DMS 273 (cell line): ENCODE measurements around the gene MPC1.
"Not testable (repeated sequence)": the region's sequence is repeated elsewhere in the genome, so short reads cannot be mapped to it uniquely, and the experiment has no call there.

Source experiments
- DNase-seq: peaks from one replicate; lab custom pipeline; 2025; ENCODE audit not compliant: unreplicated experiment; lab: John Stamatoyannopoulos, UW

MPC1 gene

GRCh38 chr6:166408936-166409755 is 26.4 kb upstream of the MPC1 start:
- no peak for DNase-seq

- DNase-seq = no peak
These were observed 23.5 kb upstream of the MPC1 start for GRCh38 chr6:166406197-166406596.

GRCh38 chr6:166405386-166405785 is 22.6 kb upstream of the MPC1 start:
- no peak for DNase-seq

- DNase-seq = peak; percentile 65
These were observed 20.0 kb upstream of the MPC1 start for GRCh38 chr6:166402582-166403277.

- DNase-seq = peak; percentile 79
These were observed 18.0 kb upstream of the MPC1 start for GRCh38 chr6:166400649-166401250.

GRCh38 chr6:166400181-166400580 is 17.4 kb upstream of the MPC1 start:
- DNase-seq = no peak

- DNase-seq = no peak
These were observed 15.6 kb upstream of the MPC1 start for GRCh38 chr6:166398348-166398747.

- no peak for DNase-seq
These were observed 15.1 kb upstream of the MPC1 start for GRCh38 chr6:166397849-166398248.

GRCh38 chr6:166395778-166396177 is 13.0 kb upstream of the MPC1 start:
- no peak for DNase-seq

- no peak for DNase-seq
These were observed 12.6 kb upstream of the MPC1 start for GRCh38 chr6:166395351-166395750.

- DNase-seq = no peak
These were observed 11.5 kb upstream of the MPC1 start for GRCh38 chr6:166394036-166394892.

GRCh38 chr6:166393535-166393823 is 10.7 kb upstream of the MPC1 start:
- DNase-seq = no peak

GRCh38 chr6:166392755-166393534 is 10.2 kb upstream of the MPC1 start:
- not testable (repeated sequence) for DNase-seq

GRCh38 chr6:166389119-166389518 is 6.4 kb upstream of the MPC1 start:
- DNase-seq = no peak

GRCh38 chr6:166388290-166389004 is 5.7 kb upstream of the MPC1 start:
- DNase-seq = no peak

GRCh38 chr6:166387642-166388289 is 5.0 kb upstream of the MPC1 start:
- no peak for DNase-seq

GRCh38 chr6:166387098-166387497 is 4.4 kb upstream of the MPC1 start:
- not testable (repeated sequence) for DNase-seq

GRCh38 chr6:166386111-166386510 is 3.4 kb upstream of the MPC1 start:
- no peak for DNase-seq

- not testable (repeated sequence) for DNase-seq
These were observed 1.1 kb upstream of the MPC1 start for GRCh38 chr6:166383802-166384363.
